WTC11 (cell line): ENCODE measurements around the gene TMEM178B. TPM values are rescaled to one million over a fixed set of nuclear protein-coding genes. Genes with fewer than 3 reads are reported as not detected.

ENCODE experiments used
- ATAC-seq: fragments of 200-7000 bp; cut with Tn5 transposase; 2 replicates; pipeline ENCODE4 v1.10.0; 2021; ENCODE audit warnings: mild to moderate bottlenecking, moderate library complexity
- CTCF ChIA-PET: fragments of 300-600 bp; sonication (Branson Sonifier 250); formaldehyde crosslinking; loops from one replicate; lab custom pipeline; 2021; ENCODE audit warnings: antibody characterized with exemption; lab: Charles Lee
- POLR2A ChIA-PET: fragments of 350-600 bp; sonication (Branson Sonifier 250); formaldehyde crosslinking; loops from one replicate; lab custom pipeline; 2021; ENCODE audit warnings: antibody characterized with exemption; lab: Charles Lee
- DNase-seq: peaks from one replicate; pipeline ENCODE4 v3.0.0; 2021; ENCODE audit warnings: low spot score
- H3K27ac Mint-ChIP-seq: 2 replicates; pipeline ENCODE4 v1.8.0; 2021; ENCODE audit warnings: mixed read lengths
- H3K27me3 Mint-ChIP-seq: 2 replicates; pipeline ENCODE4 v1.8.0; 2021; ENCODE audit warnings: low read depth, mild to moderate bottlenecking, moderate library complexity, mixed read lengths
- H3K36me3 Mint-ChIP-seq: 2 replicates; pipeline ENCODE4 v1.8.0; 2021; ENCODE audit warnings: mixed read lengths
- H3K4me1 Mint-ChIP-seq: 2 replicates; pipeline ENCODE4 v1.8.0; 2022; ENCODE audit warnings: mixed read lengths
- H3K4me3 Mint-ChIP-seq: 2 replicates; pipeline ENCODE4 v1.8.0; 2021; ENCODE audit warnings: mild to moderate bottlenecking, moderate library complexity, mixed read lengths
- H3K9me3 Mint-ChIP-seq: 2 replicates; pipeline ENCODE4 v1.8.0; 2021; ENCODE audit warnings: mixed read lengths
- CREM ChIP-seq: sonication (generic); formaldehyde crosslinking; IDR thresholded peaks from 2 replicates; pipeline ENCODE4 v1.8.1; 2022; ENCODE audit warnings: mild to moderate bottlenecking, missing genetic modification reagents, moderate library complexity
- GABPB1 ChIP-seq: sonication (generic); formaldehyde crosslinking; IDR thresholded peaks from 2 replicates; pipeline ENCODE4 v1.8.1; 2023; ENCODE audit warnings: mild to moderate bottlenecking, missing genetic modification reagents
- JAZF1 ChIP-seq: fragments of 250-450 bp; sonication (Bioruptor Pico); IDR thresholded peaks from 2 replicates; pipeline ENCODE4 v1.9.0; 2021; ENCODE audit warnings: moderate library complexity, mild to moderate bottlenecking, inconsistent platforms
- JUN ChIP-seq: sonication (generic); formaldehyde crosslinking; IDR thresholded peaks from 2 replicates; pipeline ENCODE4 v1.8.0; 2023; ENCODE audit warnings: mild to moderate bottlenecking, missing genetic modification reagents
- KAT7 ChIP-seq: sonication (generic); formaldehyde crosslinking; IDR thresholded peaks from 2 replicates; pipeline ENCODE4 v1.8.1; 2023; ENCODE audit warnings: missing genetic modification reagents, mild to moderate bottlenecking, borderline replicate concordance
- MYBL2 ChIP-seq: sonication (generic); formaldehyde crosslinking; IDR thresholded peaks from 2 replicates; pipeline ENCODE4 v1.8.1; 2023; ENCODE audit warnings: mild to moderate bottlenecking, moderate library complexity, missing genetic modification reagents
- NR3C1 ChIP-seq: sonication (generic); formaldehyde crosslinking; conservative IDR thresholded peaks from 2 replicates; pipeline ENCODE4 v1.8.1; 2023; ENCODE audit warnings: low read depth, mild to moderate bottlenecking, missing genetic modification reagents
- SMAD3 ChIP-seq: sonication (generic); formaldehyde crosslinking; IDR thresholded peaks from 2 replicates; pipeline ENCODE4 v1.8.0; 2022; ENCODE audit warnings: missing genetic modification reagents, mild to moderate bottlenecking, borderline replicate concordance
- SOX15 ChIP-seq: fragments of 250-450 bp; sonication (Bioruptor Pico); IDR thresholded peaks from 2 replicates; pipeline ENCODE4 v1.9.0; 2021; ENCODE audit warnings: mild to moderate bottlenecking
- ZNF121 ChIP-seq: sonication (generic); formaldehyde crosslinking; IDR thresholded peaks from 2 replicates; pipeline ENCODE4 v1.8.0; 2023; ENCODE audit warnings: missing genetic modification reagents
- total RNA-seq: library from RNA; stranded (reverse); gene quantifications from 3 replicates; pipeline ENCODE4 v1.2.3, GENCODE V29; 2021
- TF ChIP-seq, protein P1 (sequence below): fragments of 250-450 bp; sonication (Bioruptor Pico); IDR thresholded peaks from 2 replicates; pipeline ENCODE4 v1.8.0; 2021; ENCODE audit warnings: mild to moderate bottlenecking
- TF ChIP-seq, protein P2 (sequence below): fragments of 250-450 bp; sonication (Bioruptor Pico); IDR thresholded peaks from 2 replicates; pipeline ENCODE4 v1.9.0; 2021; ENCODE audit warnings: mild to moderate bottlenecking
- TF ChIP-seq, protein P3 (sequence below): sonication (generic); formaldehyde crosslinking; IDR thresholded peaks from 2 replicates; pipeline ENCODE4 v1.8.1; 2023; ENCODE audit warnings: mild to moderate bottlenecking, missing genetic modification reagents
- TF ChIP-seq, protein P4 (sequence below): sonication (generic); formaldehyde crosslinking; conservative IDR thresholded peaks from 2 replicates; pipeline ENCODE4 v1.8.1; 2023; ENCODE audit warnings: mild to moderate bottlenecking, low read depth, missing genetic modification reagents, moderate library complexity
- TF ChIP-seq, protein P5 (sequence below): sonication (generic); formaldehyde crosslinking; IDR thresholded peaks from 2 replicates; pipeline ENCODE4 v1.8.0; 2022; ENCODE audit warnings: mild to moderate bottlenecking, missing genetic modification reagents
- TF ChIP-seq, protein P6 (sequence below): sonication (generic); formaldehyde crosslinking; IDR thresholded peaks from 2 replicates; pipeline ENCODE4 v1.8.0; 2022; ENCODE audit warnings: mild to moderate bottlenecking, missing genetic modification reagents

Gene TMEM178B
- total RNA-seq, 1 experiment from 2014 or later = 20.4 TPM

DNA sequence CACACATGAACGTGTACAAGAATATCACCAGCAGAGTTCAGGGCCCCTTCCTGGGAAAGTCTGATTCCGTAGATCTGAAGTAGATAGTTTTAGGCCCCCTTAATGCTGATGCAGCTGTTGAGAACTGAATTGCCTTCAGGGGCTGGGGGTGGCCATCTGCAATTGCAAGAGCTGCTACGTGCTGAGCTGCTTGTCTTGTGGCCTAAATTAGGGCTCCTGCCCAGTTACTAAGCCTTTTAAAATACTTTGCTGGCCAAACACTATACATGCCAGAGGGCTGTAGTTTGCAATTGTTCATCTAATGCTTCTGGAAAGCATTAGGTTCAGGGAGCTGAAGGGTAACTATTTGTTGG, 71.7 kb downstream of the TMEM178B start:
- ATAC-seq = no peak; the same call in 1 of the 2 replicates

DNA sequence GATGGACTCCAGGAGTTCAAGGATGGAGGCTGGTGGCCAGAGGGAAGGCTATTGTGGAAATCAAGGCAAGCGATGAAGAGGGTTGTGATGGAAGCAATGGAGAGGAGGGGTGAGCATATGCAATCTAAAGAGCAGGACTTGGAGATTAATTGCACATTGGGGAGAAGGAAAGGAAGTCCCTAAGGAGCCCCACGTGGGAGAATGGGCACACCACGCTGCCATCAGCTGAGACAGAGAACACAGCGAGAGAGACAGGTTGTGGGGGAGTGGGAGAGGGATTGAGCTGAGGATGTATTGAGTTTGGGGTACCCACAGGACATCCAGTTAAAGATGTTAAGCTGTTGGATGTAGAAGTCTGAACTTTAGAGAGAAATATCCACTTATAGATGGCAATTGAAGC, 73.6 kb downstream of the TMEM178B start:
- CTCF ChIA-PET = no interaction called here
- DNase-seq (no peak), ATAC-seq (no peak)
- Mint-ChIP-seq H3K27me3 (no peaks in the 10 kb centered on the region), H3K9me3 (peaks cover 4% of the 10 kb centered on the region; the same call in 1 of the 2 replicates), H3K27ac (no peak overlapping the region), H3K4me3 (no peak overlapping the region), H3K4me1 (peaks cover 17% of the 10 kb centered on the region), H3K36me3 (no peaks in the 10 kb centered on the region)
- TF ChIP-seq SMAD3 (CRISPR knock-in tag) = no peak
- no peak for TF ChIP-seq KAT7 (CRISPR knock-in tag)
- no peak for TF ChIP-seq ZNF121 (CRISPR knock-in tag)
- TF ChIP-seq SOX15 (CRISPR knock-in tag) = no peak
- TF ChIP-seq, protein P1, sequence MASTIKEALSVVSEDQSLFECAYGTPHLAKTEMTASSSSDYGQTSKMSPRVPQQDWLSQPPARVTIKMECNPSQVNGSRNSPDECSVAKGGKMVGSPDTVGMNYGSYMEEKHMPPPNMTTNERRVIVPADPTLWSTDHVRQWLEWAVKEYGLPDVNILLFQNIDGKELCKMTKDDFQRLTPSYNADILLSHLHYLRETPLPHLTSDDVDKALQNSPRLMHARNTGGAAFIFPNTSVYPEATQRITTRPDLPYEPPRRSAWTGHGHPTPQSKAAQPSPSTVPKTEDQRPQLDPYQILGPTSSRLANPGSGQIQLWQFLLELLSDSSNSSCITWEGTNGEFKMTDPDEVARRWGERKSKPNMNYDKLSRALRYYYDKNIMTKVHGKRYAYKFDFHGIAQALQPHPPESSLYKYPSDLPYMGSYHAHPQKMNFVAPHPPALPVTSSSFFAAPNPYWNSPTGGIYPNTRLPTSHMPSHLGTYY (CRISPR knock-in tag) = no peak
- POLR2A ChIA-PET = no interaction called here

More for the DNA sequence above, 71.7 kb downstream of the TMEM178B start:
- DNase-seq = no peak
- Mint-ChIP-seq H3K4me1 (peaks cover 17% of the 10 kb centered on the region), H3K9me3 (peaks cover 15% of the 10 kb centered on the region), H3K27me3 (no peaks in the 10 kb centered on the region), H3K27ac (no peak overlapping the region), H3K4me3 (no peak overlapping the region), H3K36me3 (peaks cover 6% of the 10 kb centered on the region; the same call in 1 of the 2 replicates)
- POLR2A ChIA-PET = no interaction called here
- TF ChIP-seq MYBL2 (CRISPR knock-in tag) (no peak), GABPB1 (CRISPR knock-in tag) (no peak)
- TF ChIP-seq, protein P2, sequence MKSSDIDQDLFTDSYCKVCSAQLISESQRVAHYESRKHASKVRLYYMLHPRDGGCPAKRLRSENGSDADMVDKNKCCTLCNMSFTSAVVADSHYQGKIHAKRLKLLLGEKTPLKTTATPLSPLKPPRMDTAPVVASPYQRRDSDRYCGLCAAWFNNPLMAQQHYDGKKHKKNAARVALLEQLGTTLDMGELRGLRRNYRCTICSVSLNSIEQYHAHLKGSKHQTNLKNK = no peak
- TF ChIP-seq, protein P3, sequence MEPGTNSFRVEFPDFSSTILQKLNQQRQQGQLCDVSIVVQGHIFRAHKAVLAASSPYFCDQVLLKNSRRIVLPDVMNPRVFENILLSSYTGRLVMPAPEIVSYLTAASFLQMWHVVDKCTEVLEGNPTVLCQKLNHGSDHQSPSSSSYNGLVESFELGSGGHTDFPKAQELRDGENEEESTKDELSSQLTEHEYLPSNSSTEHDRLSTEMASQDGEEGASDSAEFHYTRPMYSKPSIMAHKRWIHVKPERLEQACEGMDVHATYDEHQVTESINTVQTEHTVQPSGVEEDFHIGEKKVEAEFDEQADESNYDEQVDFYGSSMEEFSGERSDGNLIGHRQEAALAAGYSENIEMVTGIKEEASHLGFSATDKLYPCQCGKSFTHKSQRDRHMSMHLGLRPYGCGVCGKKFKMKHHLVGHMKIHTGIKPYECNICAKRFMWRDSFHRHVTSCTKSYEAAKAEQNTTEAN (CRISPR knock-in tag) = no peak
- TF ChIP-seq, protein P4, sequence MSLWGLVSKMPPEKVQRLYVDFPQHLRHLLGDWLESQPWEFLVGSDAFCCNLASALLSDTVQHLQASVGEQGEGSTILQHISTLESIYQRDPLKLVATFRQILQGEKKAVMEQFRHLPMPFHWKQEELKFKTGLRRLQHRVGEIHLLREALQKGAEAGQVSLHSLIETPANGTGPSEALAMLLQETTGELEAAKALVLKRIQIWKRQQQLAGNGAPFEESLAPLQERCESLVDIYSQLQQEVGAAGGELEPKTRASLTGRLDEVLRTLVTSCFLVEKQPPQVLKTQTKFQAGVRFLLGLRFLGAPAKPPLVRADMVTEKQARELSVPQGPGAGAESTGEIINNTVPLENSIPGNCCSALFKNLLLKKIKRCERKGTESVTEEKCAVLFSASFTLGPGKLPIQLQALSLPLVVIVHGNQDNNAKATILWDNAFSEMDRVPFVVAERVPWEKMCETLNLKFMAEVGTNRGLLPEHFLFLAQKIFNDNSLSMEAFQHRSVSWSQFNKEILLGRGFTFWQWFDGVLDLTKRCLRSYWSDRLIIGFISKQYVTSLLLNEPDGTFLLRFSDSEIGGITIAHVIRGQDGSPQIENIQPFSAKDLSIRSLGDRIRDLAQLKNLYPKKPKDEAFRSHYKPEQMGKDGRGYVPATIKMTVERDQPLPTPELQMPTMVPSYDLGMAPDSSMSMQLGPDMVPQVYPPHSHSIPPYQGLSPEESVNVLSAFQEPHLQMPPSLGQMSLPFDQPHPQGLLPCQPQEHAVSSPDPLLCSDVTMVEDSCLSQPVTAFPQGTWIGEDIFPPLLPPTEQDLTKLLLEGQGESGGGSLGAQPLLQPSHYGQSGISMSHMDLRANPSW (CRISPR knock-in tag) = no peak
- CTCF ChIA-PET = no interaction called here

DNA sequence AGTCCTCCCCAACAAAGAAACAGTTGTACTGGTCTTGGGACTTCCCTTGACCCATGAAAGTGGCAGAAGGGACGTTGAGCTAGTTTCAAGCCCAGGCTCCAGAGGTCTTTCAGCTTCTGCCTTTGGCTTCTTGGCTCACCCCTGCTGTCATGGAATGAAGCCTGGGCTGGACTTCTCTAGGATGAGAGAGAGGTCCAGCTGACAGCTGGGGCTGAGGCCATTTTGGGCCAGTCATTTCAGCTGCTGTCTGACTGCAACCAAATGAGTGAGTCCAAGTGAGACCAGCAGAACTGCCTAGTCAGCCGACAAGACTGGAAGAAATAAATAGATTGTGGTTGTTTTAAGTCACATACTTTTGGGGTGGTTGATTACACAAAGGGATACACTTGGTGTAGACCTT, 76.6 kb downstream of the TMEM178B start:
- TF ChIP-seq NR3C1 (CRISPR knock-in tag) = no peak
- no peak for TF ChIP-seq JAZF1 (CRISPR knock-in tag)
- no peak for TF ChIP-seq CREM (CRISPR knock-in tag)
- no peak for TF ChIP-seq JUN (CRISPR knock-in tag)
- TF ChIP-seq, protein P5, sequence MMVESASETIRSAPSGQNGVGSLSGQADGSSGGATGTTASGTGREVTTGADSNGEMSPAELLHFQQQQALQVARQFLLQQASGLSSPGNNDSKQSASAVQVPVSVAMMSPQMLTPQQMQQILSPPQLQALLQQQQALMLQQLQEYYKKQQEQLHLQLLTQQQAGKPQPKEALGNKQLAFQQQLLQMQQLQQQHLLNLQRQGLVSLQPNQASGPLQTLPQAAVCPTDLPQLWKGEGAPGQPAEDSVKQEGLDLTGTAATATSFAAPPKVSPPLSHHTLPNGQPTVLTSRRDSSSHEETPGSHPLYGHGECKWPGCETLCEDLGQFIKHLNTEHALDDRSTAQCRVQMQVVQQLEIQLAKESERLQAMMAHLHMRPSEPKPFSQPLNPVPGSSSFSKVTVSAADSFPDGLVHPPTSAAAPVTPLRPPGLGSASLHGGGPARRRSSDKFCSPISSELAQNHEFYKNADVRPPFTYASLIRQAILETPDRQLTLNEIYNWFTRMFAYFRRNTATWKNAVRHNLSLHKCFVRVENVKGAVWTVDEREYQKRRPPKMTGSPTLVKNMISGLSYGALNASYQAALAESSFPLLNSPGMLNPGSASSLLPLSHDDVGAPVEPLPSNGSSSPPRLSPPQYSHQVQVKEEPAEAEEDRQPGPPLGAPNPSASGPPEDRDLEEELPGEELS (CRISPR knock-in tag) = no peak
- TF ChIP-seq, protein P6, sequence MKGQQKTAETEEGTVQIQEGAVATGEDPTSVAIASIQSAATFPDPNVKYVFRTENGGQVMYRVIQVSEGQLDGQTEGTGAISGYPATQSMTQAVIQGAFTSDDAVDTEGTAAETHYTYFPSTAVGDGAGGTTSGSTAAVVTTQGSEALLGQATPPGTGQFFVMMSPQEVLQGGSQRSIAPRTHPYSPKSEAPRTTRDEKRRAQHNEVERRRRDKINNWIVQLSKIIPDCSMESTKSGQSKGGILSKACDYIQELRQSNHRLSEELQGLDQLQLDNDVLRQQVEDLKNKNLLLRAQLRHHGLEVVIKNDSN (CRISPR knock-in tag) = no peak
- ChIA-PET POLR2A (no interaction called here), CTCF (interaction anchor here (1.2 kb wide), 1 partner anchor 383 kb away, joined by 3 read pairs; no protein-coding TSS in a partner anchor)
- no peak overlapping the region for H3K27ac Mint-ChIP-seq
- ATAC-seq (no peak), DNase-seq (no peak)
- H3K27me3 Mint-ChIP-seq = no peaks in the 10 kb centered on the region
- no peaks in the 10 kb centered on the region for H3K36me3 Mint-ChIP-seq
- H3K4me1 Mint-ChIP-seq = peaks cover 8% of the 10 kb centered on the region
- no peaks in the 10 kb centered on the region for H3K9me3 Mint-ChIP-seq
- no peak overlapping the region for H3K4me3 Mint-ChIP-seq
